NCI-H2029 treated with DMSO at 0.1 percent for 48 hours (cell line): Measurements from ENCODE around the gene KIF20A.
A peak's percentile ranks its signal among the peaks of the same experiment; 100 is the strongest.
"Not testable (repeated sequence)": the region's sequence is repeated elsewhere in the genome, so short reads cannot be mapped to it uniquely, and the experiment has no call there.

Experiments
- DNase-seq: peaks from one replicate; lab custom pipeline; 2025; lab: John Stamatoyannopoulos, UW

The KIF20A gene

DNA sequence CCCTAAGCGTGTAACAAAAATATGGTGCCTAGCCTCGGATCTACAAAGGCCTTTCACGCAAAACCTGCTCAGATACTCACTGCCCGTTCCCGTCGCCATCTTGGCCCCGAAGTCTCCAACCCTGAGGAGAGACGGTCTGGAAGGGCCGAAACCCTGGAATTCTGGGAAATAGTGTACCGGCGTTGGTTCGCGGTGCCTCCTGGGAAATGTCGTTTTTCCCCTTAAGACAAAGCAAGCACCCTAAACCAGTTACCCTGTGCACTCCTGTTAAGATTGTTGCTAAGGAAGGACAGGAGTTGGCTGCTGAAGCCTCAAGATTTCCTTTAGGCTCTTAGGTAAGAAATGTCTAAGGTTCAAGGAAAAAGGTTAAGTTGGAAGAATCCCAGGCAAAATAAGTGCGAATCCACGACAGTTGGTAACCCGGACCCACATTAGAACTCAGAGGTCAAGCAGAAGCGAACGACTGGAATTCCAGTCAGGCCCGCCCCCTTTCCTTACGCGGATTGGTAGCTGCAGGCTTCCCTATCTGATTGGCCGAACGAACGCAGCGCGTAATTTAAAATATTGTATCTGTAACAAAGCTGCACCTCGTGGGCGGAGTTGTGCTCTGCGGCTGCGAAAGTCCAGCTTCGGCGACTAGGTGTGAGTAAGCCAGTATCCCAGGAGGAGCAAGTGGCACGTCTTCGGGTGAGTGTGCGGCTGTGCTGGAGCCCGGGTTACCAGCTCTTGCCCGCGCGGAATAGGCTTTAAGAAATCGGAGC is at the start of gene KIF20A, which contains the start of gene BRD8:
Gene KIF20A, plus strand, starts transcription at position 597 of the 761 bp plus-strand sequence. CDS start 569 bp downstream, outside the sequence.
Gene BRD8, minus strand, starts transcription at position 115 of the 761 bp plus-strand sequence. Its CDS starts 16 bp downstream, at position 99.
- peak; percentile 99 for DNase-seq

- DNase-seq, result no peak
Measured at GRCh38 chr5:138129347-138129746, 49.6 kb upstream of the KIF20A start.

- no peak for DNase-seq
Measured at GRCh38 chr5:138132543-138132942, 46.4 kb upstream of the KIF20A start.

- peak; percentile 55 for DNase-seq
Measured at GRCh38 chr5:138138949-138139780, 39.7 kb upstream of the KIF20A start, which contains the start of gene NME5. TSS of gene NME5 (minus strand) at chr5:138139428. CDS start at chr5:138138780, 648 bp downstream.

DNA sequence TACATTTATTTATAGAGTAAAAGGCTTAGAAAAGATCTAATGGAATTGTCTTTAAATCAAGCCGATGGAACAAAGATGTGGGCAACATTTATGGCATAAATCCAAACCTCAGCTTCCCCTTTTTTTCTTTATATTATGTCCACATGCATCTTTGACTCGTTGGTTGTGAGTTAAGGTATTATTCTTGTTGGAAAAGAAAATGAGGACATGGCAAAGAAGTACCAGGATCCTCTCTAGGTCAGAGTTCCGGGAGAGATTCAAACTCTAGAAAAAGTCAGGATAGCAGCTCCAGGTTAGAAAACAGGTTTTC is 39.2 kb upstream of the KIF20A start:
- DNase-seq, result no peak

DNA sequence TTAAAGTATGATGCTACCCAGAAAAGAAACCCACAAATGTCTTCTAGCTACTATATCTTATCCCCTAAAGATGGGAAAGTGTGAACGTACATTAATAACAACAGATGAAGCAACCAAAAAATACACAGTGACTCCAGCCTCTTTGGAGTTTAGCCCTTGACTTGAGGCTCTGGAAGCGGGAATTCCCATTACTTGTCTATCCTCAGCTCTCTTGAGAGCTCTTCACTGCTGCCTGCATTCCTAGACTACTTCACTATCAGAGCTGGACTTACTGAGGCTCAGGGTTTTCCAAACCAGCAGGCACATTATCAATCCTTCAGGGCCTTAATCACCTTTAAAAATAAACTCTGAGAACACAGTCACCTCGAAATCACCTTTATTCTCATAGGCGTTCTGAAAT is 38.6 kb upstream of the KIF20A start:
- DNase-seq, result no peak

GRCh38 chr5:138141734-138142133 is 37.2 kb upstream of the KIF20A start:
- DNase-seq, result no peak

- DNase-seq, result not testable (repeated sequence)
Measured at GRCh38 chr5:138143578-138143977, 35.3 kb upstream of the KIF20A start.

- no peak for DNase-seq
Measured at GRCh38 chr5:138148811-138149210, 30.1 kb upstream of the KIF20A start.

DNA sequence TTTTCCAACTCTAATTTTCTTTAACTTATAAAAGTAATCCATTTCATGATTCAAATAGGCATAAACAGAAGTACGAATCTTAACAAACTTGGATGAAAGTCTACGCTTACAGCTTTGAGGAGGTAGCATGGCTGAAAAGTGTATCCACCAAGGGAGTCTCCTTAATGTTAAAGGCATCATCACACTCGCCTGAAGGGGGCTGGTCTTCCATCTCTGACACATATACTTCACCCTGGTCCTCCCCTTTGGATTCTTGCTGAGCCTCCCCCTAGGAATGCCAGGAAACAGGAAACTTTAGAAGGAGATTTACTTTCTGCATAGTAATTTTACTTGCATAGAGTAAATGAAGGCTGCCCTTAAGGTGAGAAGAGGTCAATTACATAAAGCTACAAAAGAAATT is 29.4 kb upstream of the KIF20A start:
- DNase-seq, result no peak

- DNase-seq, result not testable (repeated sequence)
Measured at GRCh38 chr5:138155977-138156376, 22.9 kb upstream of the KIF20A start.

GRCh38 chr5:138157626-138158025 is 21.3 kb upstream of the KIF20A start:
- no peak for DNase-seq

GRCh38 chr5:138159666-138160065 is 19.2 kb upstream of the KIF20A start:
- DNase-seq, result no peak

DNA sequence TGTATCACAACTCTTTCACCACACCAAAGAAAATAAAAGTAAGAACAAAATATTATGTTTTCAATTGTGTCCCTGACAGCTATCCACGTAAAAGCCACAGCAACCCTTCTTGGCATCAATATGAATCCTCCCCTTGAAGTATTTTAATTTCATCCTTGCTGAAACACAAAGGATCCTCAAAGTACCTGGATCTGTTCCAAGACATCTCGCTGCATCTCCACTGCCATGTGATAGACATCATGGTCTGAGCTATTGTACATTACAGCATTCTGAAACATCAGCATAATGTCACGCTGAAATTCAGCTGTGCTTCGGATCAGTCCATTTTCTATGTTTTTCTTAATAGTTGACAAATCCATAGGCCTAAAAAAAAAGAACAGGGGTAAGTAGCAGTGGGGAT is 18.2 kb upstream of the KIF20A start:
- no peak for DNase-seq

DNA sequence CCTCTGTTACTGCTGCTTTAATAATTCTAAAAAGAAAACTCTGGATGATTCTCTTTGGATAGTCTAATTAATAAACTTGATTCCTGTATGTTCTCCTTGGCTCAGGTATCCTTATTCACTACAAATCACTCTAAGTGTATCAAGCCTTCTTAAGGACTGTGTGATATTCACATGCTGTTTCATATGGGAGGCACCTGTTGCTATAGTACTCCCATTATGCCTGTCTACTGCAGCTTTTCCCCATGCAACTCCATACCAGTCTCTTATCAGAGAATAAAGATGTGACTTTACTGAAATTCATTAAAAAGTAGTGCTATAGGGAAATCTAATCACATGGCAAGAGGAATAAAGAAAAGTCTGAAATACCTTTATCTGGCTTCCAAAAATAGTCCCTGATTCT is 15.2 kb upstream of the KIF20A start:
- no peak for DNase-seq

DNA sequence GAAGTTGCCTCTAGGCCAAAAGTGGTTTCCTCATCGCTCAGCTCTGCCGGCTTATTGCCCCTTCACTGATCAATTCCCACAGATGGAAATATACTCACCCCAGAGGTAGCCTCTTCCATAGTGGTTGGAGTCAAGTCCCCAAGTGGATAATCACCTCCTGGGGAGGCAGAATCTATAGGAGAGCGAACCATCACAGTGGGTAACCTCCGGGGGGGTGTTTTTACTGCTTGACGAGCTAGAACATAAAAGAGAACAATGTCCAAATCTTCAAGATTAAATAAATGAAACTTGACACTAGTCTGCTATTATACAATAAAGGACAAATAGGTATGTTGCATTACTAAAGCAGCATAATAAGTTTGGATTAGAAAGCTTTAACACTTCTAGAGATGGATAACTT is 9.8 kb upstream of the KIF20A start:
- no peak for DNase-seq

DNA sequence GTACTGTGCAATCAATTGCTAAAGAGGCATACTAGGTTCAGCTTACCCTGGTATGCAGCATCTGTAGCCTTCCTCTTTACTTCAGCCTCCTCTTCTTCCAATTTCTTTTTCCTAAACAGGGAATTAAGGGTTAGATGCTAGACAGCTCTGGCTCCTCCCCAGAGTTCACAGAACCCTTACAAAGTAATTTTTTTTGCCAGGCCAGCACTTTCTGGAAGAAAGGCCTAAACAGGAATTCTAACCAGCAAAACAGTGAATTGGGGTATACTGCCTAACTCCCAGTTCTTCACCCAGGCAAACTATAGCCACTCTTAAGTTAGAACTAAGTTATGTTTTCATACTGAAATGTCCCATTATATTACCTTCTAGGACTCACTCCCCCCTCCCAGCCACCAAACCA is 8.6 kb upstream of the KIF20A start:
- no peak for DNase-seq

- no peak for DNase-seq
Measured at GRCh38 chr5:138177941-138178515, 884 bp upstream of the KIF20A start.

GRCh38 chr5:138179277-138179857 is 455 bp downstream of the KIF20A start:
- DNase-seq, result no peak

GRCh38 chr5:138180183-138180782 is 1.4 kb downstream of the KIF20A start:
- DNase-seq, result peak; percentile 36

DNA sequence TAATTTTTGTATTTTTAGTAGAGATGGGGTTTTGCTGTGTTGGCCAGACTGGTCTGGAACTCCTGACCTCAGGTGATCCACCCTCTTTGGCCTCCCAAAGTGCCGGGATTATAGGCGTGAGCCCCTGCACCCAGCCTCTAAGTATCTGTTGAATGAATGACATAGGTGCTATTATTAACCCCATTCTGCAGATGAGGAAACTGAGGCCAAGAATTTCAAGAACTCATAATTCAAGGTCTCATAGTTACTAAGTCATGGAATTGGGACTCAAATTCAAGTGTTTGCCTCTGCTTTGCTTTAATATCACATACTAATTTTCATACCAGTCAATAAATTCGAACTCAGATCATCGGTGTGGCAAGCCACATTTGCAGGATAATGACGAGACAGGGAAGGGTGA is 1.9 kb downstream of the KIF20A start:
- DNase-seq, result no peak

- DNase-seq, result no peak
Measured at GRCh38 chr5:138182808-138183207, 3.9 kb downstream of the KIF20A start.
